SKM-1 (cell line): ENCODE results near the gene CD160.
"Not testable (repeated sequence)": the region's sequence is repeated elsewhere in the genome, so short reads cannot be mapped to it uniquely, and the experiment has no call there.

ENCODE experiments used
- DNase-seq: peaks from one replicate; lab custom pipeline; 2025; ENCODE audit not compliant: unreplicated experiment; lab: John Stamatoyannopoulos, UW

CD160 gene

DNA sequence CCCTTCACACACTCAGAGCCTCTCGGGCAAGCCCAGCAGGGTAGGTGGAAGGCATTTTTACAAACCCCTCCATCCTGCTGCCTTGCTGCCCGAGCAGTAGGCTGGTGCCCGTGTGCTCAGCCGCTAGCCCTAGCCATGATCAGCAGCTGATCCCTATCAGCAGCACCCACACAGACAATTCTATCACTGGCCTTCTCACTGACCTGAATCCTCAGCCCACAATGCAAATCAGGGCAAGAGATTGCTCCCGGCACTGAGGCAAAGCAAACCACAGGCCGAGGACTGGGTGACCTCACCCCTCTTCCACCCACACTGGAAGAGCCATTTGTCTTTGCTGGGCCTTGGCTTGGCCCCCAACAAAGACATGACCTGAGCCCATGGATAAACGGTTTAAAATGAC lies 11.2 kb upstream of the CD160 start:
- no peak for DNase-seq

- DNase-seq: no peak
Observed at GRCh38 chr1:145710291-145711027, 8.8 kb upstream of the CD160 start.

DNA sequence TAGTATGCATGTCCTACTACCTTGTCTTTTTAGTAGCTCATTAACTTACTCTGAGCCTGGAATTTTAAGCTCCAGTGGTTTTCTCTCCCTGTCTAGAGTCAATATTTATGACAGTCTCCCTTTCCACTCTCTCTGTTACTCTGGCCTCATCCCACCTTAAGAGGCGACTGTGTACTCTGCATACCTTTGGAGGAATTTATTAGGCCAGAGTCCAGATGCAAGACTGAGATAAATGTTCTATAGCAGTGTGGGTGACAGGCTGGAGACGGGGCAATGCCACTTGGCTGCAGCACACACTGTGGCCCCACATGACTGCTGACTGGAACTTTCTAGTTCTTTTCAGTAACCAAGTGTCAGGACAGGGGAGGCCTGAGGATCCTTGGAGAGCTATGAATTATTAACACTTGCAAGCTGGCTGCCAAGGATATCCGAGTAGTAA lies 8.1 kb upstream of the CD160 start:
- no peak for DNase-seq

DNA sequence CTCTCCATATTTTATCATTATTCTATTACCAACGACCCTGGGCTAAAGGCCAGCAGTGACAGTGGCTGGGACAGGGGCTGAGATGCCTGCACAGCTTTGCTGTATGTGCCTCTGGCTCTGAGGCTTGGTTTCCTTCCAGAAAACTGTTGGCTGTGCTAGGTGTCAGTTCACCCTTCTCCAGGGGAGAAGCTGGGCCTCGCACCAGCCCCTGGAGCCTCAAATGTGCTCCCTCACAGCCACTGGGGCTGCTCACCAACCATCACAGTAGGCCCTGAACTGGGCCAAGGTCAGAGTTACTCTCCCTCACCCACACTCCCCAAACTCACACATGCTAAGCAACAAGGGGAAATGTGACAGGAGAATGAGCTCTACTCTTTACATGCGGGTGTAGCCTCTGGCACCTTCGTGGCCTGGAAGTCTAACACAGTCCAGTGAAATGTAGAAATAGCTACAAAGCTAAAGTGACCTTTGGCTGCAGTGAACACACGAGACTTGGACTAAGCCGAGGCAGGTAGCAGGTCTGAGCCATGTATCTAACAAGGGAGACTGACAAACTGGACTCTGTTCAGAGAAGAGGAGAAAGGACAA lies 4.7 kb upstream of the CD160 start:
- no peak for DNase-seq

- no peak for DNase-seq
Observed at GRCh38 chr1:145716641-145717345, 2.5 kb upstream of the CD160 start.

- DNase-seq: no peak
Observed at GRCh38 chr1:145717833-145718232, 1.5 kb upstream of the CD160 start.

DNA sequence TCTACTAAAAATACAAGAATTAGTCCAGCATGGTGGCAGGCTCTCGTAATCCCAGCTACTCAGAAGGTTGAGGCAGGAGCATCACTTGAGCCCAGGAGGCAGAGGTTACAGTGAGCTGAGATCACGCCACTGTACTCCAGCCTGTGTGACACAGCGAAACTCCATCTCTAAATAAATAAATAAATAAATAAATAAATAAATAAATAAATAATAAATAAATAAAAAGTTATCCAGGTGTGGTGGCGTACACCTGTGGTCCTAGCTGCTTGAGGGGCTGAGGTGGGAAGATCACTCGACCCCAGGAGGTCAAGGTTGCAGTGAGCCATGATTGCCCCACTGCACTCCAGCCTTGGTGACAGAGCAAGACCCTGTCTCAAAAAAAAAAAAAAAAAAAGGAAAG lies 834 bp upstream of the CD160 start:
- DNase-seq: not testable (repeated sequence)

GRCh38 chr1:145720556-145720877 lies 1.2 kb downstream of the CD160 start:
- no peak for DNase-seq

- DNase-seq: peak; percentile 14
Observed at GRCh38 chr1:145720878-145721671, 1.8 kb downstream of the CD160 start.

DNA sequence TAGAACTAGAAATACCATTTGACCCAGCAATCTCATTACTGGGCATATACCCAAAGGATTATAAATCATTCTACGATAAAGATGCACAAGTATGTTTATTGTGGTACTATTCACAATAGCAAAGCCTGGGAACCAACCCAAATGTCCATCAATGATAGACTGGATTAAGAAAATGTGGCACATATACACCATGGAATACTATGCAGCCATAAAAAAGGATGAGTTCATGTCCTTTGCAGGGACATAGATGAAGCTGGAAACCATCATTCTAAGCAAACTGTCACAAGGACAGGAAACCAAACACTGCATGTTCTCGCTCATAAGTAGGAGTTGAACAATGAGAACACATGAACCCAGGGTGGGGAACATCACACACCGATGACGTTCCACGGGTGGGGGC lies 6.9 kb downstream of the CD160 start:
- DNase-seq: not testable (repeated sequence)

- DNase-seq: no peak
Observed at GRCh38 chr1:145729196-145729595, 9.9 kb downstream of the CD160 start.

- no peak for DNase-seq
Observed at GRCh38 chr1:145729666-145730436, 10.6 kb downstream of the CD160 start.

DNA sequence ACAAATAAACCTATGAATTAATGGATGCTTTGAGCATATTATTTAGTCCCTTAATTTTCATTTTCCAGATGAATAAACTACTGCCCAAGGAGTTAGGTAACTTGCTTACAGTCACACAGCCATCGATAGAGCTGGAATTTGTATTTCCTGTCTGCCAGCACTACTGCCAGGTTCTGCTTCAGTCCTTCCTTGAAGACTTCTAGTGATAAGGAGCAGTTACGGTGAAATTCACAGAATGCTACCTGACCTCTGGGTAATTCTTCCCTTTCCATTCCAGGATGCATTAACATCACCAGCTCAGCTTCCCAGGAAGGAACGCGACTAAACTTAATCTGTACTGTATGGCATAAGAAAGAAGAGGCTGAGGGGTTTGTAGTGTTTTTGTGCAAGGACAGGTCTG lies 11.2 kb downstream of the CD160 start:
- DNase-seq: no peak

DNA sequence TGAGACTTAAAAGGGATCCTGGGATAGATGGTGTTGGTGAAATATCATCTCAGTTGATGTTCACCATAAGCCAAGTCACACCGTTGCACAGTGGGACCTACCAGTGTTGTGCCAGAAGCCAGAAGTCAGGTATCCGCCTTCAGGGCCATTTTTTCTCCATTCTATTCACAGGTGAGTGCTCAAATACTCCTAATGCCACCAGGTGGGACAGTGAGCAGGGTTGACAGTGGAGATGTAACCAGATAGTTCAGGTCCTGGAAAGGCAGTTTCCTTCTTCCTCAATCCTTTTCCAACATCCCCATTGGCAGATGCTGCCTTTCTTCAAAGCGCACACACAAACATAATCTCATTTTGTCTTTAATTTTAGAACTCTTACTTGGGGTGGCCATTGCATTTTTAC lies 11.6 kb downstream of the CD160 start:
- no peak for DNase-seq

DNA sequence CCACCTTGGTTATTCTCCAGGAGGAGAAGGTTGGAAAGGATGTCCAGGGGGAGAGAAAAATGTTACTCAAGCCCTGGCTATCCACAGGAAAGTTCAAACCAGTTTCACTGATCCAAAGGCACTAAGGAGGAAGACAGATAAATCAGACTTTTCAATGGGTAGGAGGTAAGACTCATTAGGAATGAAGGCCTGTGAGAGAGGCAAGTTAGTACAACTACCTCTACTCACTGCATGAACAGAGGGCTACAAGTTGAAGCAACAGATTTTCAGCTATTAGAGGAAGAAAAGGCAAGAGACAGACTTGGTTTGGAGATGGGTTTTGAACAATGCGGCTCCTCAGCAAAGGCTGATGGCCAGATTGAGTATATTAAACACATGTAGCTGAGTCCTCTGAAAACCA lies 16.9 kb downstream of the CD160 start:
- DNase-seq: no peak

DNA sequence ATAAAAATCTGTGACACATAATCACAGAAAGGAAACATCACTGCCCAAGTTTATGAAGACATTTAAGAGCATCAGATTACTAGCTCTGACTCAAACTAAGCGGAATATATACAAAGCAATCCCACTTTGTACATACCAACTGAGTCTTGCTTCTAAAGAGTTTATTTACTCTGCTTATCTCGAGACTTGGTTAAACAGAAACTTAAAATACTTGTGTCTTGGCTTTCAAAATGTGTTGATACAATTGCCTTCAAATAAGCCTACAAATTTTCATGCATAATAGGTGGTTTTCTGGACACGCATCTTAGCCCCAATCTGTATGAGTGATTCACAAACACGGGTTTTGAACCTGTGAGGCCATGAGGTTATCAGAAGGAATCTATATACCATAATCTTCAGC lies 21.0 kb downstream of the CD160 start:
- no peak for DNase-seq

GRCh38 chr1:145747398-145748247 lies 28.3 kb downstream of the CD160 start:
- no peak for DNase-seq

DNA sequence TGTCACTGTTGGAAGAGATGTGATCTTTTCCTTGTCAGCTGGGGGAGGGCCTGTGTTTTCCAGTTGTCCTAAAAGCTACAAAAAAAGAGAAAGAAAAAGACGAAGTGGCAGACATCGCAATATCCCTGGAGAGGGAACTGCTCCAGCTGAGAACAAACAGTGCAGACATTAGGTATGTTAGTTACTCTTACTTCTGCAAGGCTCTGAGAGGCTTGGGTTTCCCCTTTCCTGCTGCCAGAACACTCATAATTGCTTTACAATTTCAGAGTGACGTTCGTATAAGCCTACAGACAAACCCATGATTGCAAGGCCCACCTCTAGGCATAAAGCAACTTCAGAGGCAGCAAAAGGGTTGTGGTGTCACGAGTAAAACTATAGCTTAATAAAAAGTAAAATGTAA lies 31.1 kb downstream of the CD160 start:
- no peak for DNase-seq

GRCh38 chr1:145751491-145752037 lies 32.3 kb downstream of the CD160 start:
- no peak for DNase-seq

DNA sequence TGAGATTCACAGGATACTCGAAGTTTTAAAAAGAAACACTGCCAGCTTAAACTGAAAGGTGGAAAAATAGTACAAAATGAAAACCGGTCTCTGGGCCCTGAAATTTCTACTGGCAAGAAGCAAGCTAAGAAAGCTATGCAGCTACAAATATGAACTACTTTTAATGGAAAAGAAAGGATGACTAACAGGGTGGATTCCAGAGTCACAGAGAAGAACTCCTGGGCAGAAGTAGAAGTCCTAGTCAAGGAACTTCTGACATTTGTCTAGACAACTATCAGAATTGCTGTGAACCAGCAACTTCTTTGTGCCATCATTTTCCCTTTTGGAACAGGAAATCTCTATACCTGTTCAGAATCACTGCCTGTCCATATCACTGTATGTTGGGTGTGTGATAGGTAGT lies 38.1 kb downstream of the CD160 start:
- no peak for DNase-seq
